ENCODE measurements around the gene GLYATL3. TPM values are rescaled to one million over a fixed set of nuclear protein-coding genes. Genes with fewer than 3 reads are reported as not detected.
"Not testable (repeated sequence)": the region's sequence is repeated elsewhere in the genome, so short reads cannot be mapped to it uniquely, and the experiment has no call there.

Gene GLYATL3
- total RNA-seq, 2 experiments from 2014 or later = not detected

GRCh38 chr6:49464691-49465090 lies 35.0 kb upstream of the GLYATL3 start:
- no TSS peak for BruUV-seq (replicated peaks)
- Histone ChIP-seq H3K9me3 (ENCODE audit: low read length) (no peaks in the 10 kb centered on the region), H3K36me3 (ENCODE audit: insufficient read depth, low read length) (peaks cover 17% of the 10 kb centered on the region; the same call in 1 of the 2 replicates), H3K9me2 (ENCODE audit: insufficient read depth, low read length) (no peaks in the 10 kb centered on the region), H3K4me3 (ENCODE audit: low read depth, low read length, poor library complexity, severe bottlenecking) (peak overlapping the region; percentile 96), H2AFZ (ENCODE audit: low read length) (no peak overlapping the region), H3K4me1 (ENCODE audit: insufficient read depth, low read length, poor library complexity, severe bottlenecking) (peaks cover 38% of the 10 kb centered on the region), H3K4me2 (ENCODE audit: low read length) (peak overlapping the region; percentile 84), H3K27ac (ENCODE audit: low read depth, low read length, poor library complexity, severe bottlenecking) (peak overlapping the region; percentile 25), H4K20me1 (ENCODE audit: insufficient read depth, low read length) (no peaks in the 10 kb centered on the region), H3K79me2 (ENCODE audit: insufficient read depth, low read depth, low read length) (peaks cover 93% of the 10 kb centered on the region)
- peak; percentile 4 for DNase-seq (ENCODE audit: low spot score)
- TF ChIP-seq EZH2phosphoT487 (IDR thresholded peaks at IDR 0.05; ENCODE audit: borderline replicate concordance, low read depth, low read length) (no peak), CTCF (conservative IDR thresholded peaks at IDR 0.05; ENCODE audit: low read length) (no peak)
- POLR2A ChIA-PET = interaction anchor here (1.1 to 1.5 kb wide), 2 partner anchors 11 kb away, joined by 3 to 6 read pairs; no protein-coding TSS in a partner anchor
- CTCF ChIA-PET (ENCODE audit: unreplicated experiment) = no interaction called here
- intact Hi-C loops (cut with micrococcal nuclease; ENCODE audit: unreplicated experiment) = no loop called here

GRCh38 chr6:49468042-49468441 lies 31.7 kb upstream of the GLYATL3 start:
- peaks cover 78% of the 10 kb centered on the region for H3K79me2 ChIP-seq (ENCODE audit: insufficient read depth, low read depth, low read length)

GRCh38 chr6:49476564-49476963 lies 23.2 kb upstream of the GLYATL3 start:
- H4K20me1 ChIP-seq (ENCODE audit: insufficient read depth, low read length); H2AFZ ChIP-seq (ENCODE audit: low read length); POLR2A ChIA-PET; H3K9me2 ChIP-seq (ENCODE audit: insufficient read depth, low read length); intact Hi-C loops (cut with micrococcal nuclease; ENCODE audit: unreplicated experiment); H3K9me3 ChIP-seq (ENCODE audit: low read length); H3K79me2 ChIP-seq (ENCODE audit: insufficient read depth, low read depth, low read length); H3K4me1 ChIP-seq (ENCODE audit: insufficient read depth, low read length, poor library complexity, severe bottlenecking); H3K4me3 ChIP-seq (ENCODE audit: low read depth, low read length, poor library complexity, severe bottlenecking); DNase-seq (ENCODE audit: low spot score); CTCF ChIA-PET (ENCODE audit: unreplicated experiment); H3K27ac ChIP-seq (ENCODE audit: low read depth, low read length, poor library complexity, severe bottlenecking); BruUV-seq (replicated peaks); H3K4me2 ChIP-seq (ENCODE audit: low read length): not testable (repeated sequence)
- peaks cover 63% of the 10 kb centered on the region for H3K36me3 ChIP-seq (ENCODE audit: insufficient read depth, low read length)

More at GRCh38 chr6:49468042-49468441, 31.7 kb upstream of the GLYATL3 start:
- intact Hi-C loops (cut with micrococcal nuclease; ENCODE audit: unreplicated experiment) = no loop called here
- Histone ChIP-seq H4K20me1 (ENCODE audit: insufficient read depth, low read length) (peaks cover 4% of the 10 kb centered on the region; the same call in 1 of the 2 replicates), H3K9me3 (ENCODE audit: low read length) (no peaks in the 10 kb centered on the region), H3K36me3 (ENCODE audit: insufficient read depth, low read length) (peaks cover 51% of the 10 kb centered on the region), H3K4me2 (ENCODE audit: low read length) (no peak overlapping the region), H3K27ac (ENCODE audit: low read depth, low read length, poor library complexity, severe bottlenecking) (no peak overlapping the region), H3K4me1 (ENCODE audit: insufficient read depth, low read length, poor library complexity, severe bottlenecking) (peaks cover 28% of the 10 kb centered on the region), H2AFZ (ENCODE audit: low read length) (no peak overlapping the region), H3K9me2 (ENCODE audit: insufficient read depth, low read length) (no peaks in the 10 kb centered on the region), H3K4me3 (ENCODE audit: low read depth, low read length, poor library complexity, severe bottlenecking) (no peak overlapping the region)
- POLR2A ChIA-PET = interaction anchor here (1.2 to 1.6 kb wide), 2 partner anchors 10 to 13 kb away, joined by 3 to 6 read pairs; no protein-coding TSS in a partner anchor
- peak; percentile 24 for DNase-seq (ENCODE audit: low spot score)
- no TSS peak for BruUV-seq (replicated peaks)
- CTCF ChIA-PET (ENCODE audit: unreplicated experiment) = no interaction called here
- TF ChIP-seq CTCF (conservative IDR thresholded peaks at IDR 0.05; ENCODE audit: low read length) (no peak), EZH2phosphoT487 (IDR thresholded peaks at IDR 0.05; ENCODE audit: borderline replicate concordance, low read depth, low read length) (no peak)

Data from OCI-LY7 (cell line).